ENCODE results near the gene DCDC1.

- TF ChIP-seq CTCF (conservative IDR thresholded peaks at IDR 0.05; ENCODE audit: low read length) (no peak), EZH2phosphoT487 (IDR thresholded peaks at IDR 0.05; ENCODE audit: borderline replicate concordance, low read depth, low read length) (no peak)
Measured at GRCh38 chr11:30984827-30985226, 384.7 kb downstream of the DCDC1 start.
